IPS-11a (cell line): ENCODE measurements around the gene TRAF7.

Source experiments
- H3K4me3 ChIP-seq: one replicate; pipeline ENCODE4 v1.5.1; 2013; ENCODE audit warnings: low read depth, low read length, control low read depth

The TRAF7 gene

DNA sequence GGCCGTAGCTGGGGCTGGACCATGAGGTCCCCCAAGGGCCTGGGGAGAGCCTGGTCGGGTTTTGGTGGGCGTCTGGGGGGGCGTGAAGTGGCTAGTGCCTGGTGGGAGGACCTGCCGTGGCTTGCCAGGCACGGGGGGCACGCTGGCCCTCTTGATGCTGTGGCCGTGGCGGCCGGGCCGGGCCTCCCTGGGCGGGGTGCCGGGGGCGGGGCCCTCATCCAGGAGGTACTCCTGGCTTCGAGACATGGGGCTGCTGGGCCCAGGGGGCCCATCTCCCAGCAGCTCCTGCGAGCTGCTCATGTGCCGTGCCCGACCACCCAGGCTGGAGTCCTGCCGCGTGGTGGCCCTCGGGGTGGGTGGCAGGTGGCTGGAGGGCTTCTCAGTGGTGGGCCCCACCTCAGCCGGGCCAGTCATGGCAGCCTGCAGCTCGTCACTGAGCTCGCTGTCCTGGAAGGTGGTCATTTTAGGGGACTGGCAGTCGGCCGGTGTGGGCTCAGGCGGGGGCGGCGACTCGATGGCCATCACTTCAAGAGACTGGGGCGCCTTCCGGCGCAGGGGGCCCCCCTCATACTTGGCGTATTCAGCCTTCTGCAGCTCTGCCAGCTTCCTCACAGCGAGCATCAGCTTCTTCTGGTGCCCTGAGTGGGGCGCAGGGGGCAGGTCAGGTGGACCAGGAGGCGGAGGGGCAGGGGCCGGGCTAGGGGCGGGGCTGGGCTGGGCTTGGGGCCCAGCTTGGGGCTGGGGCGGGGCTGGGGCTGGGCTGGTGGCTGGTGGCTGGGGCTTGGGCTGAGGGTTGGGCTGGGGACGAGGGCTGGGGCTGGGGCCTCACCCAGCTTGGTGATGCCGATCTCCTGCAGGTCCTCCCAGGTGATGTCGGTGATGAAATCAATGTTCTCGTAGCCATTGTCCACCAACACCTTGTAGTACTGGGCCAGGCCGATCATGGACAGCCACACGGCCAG is 25.7 kb downstream of the TRAF7 start:
- H3K4me3 ChIP-seq: no peak overlapping the region

DNA sequence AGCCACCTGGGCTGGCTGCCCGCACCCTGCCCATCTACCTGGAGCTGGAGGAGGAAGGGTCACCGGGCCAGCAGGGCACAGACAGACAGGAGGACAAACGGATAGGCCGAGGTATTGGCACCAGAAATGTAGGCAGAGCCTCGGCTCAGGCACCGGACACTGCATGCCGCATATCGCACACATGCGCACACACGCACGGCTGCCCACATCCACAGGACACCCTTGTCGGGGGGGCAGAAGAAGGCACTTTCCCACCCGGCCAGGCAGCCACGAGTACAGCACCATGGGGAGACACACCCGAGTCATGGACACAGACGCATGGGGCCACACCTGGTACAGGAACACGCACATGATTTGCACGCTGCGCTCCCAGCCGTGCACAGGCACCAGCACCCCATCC is 26.4 kb downstream of the TRAF7 start:
- no peak overlapping the region for H3K4me3 ChIP-seq

- no peak overlapping the region for H3K4me3 ChIP-seq
These were observed 28.1 kb downstream of the TRAF7 start for GRCh38 chr16:2183671-2184070.

DNA sequence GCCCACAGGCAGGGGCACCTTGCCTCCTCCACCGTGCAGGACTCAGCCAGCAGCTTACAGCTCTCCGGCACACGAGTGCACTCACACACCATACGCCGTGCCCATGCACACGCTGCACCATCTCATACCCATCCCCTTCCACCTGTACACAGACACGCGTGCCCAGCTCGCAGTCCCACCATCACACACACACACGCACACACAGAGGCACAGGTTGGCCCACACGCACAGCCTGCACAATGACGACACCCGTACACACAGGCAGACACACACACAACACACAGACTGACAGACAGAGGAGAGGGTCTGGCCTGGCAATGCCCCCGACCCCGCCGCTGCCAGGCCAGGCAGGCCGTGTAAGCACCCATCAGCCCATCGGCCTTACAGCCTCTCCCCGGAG is 28.8 kb downstream of the TRAF7 start:
- no peak overlapping the region for H3K4me3 ChIP-seq

GRCh38 chr16:2184962-2185361 is 29.4 kb downstream of the TRAF7 start:
- H3K4me3 ChIP-seq: no peak overlapping the region

DNA sequence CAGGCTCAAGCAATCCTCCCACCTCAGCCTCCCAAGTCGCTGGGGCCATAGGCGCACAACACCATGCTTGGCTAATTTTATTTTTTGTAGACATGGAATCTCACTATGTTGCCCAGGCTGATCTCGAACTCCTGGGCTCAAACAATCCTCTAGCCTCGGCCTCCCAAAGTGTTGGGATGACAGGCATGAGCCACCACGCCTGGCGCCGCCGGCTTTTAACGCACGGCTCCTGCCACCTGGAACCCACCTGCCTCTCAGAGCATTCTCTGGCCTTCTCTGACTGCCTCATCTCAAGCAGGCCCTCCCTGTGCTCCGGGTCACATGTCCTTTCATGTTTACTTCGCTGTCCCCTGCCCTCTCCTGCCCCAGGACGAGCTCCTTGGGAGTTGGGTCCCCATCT is 30.5 kb downstream of the TRAF7 start:
- H3K4me3 ChIP-seq: no peak overlapping the region

DNA sequence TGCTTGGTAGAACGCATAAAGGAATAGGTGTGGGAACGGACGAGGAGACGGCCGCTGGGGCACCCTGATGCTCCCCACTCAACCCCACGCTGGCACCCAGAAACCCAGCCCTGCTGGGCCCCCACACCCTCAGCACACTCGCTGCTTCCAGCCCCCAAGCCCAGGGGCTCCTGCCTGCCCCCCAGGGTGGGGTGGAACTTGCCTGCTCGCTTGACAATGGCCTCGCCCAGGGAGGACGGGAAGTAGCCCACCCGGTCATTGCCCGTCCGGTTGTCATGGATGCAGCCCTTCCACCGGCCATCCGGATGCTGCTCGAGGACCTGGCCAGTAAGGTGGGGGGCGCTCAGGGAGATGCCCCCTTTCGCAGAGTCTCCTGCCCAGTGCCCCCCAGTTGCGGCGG is 30.9 kb downstream of the TRAF7 start:
- H3K4me3 ChIP-seq: no peak overlapping the region

- no peak overlapping the region for H3K4me3 ChIP-seq
These were observed 31.6 kb downstream of the TRAF7 start for GRCh38 chr16:2187212-2187611.

DNA sequence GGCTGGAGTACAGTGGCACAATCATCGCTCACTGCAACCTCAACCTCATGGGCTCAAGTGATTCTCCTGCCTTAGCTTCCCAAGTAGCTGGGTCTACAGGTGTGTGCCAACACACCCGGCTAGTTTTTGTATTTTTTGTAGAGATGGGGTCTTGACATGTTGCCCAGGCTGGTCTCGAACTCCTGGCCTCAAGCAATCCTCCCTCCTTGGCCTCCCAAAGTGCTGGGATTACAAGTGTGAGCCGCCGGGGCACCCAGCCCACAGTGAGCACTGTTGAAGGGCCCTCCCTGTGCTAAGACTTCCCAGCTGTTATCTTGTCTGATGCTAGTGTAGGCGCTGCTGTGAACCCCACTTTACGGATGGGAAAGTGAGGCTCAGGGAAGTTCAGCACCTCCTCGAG is 32.8 kb downstream of the TRAF7 start:
- H3K4me3 ChIP-seq: no peak overlapping the region

- no peak overlapping the region for H3K4me3 ChIP-seq
These were observed 33.8 kb downstream of the TRAF7 start for GRCh38 chr16:2189252-2189893.

DNA sequence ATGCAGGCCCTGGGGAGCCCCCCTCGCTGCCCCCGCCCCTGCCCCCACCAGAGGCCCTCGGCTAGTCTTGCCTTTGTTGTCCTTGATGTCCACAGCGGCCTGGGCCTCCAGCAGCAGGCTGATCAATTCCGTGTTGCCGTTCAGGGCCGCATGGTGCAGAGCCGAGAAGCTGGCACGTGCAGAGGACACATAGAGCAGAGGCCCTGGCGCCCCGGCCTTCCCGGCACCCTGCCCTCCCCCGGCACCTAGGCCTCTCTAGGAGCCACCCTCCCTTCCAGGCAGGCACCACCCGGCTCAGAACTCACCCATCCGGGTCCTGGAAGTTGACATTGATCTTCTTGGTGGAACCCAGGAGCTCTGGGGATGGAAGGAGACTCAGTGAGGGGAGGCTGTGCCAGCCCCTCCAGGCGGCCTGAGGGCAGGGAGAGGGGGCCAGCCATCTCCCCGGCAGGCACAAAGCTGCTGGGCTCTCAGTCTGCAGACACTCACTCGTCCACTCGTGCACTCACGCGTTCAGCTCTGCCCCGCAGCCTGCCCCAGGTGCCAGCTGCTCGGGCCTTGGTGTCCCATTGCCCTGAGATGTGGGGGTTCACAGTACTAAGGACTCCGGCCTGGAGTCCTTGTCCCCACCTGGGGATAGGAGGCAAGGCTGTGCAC is 34.5 kb downstream of the TRAF7 start:
- H3K4me3 ChIP-seq: no peak overlapping the region

DNA sequence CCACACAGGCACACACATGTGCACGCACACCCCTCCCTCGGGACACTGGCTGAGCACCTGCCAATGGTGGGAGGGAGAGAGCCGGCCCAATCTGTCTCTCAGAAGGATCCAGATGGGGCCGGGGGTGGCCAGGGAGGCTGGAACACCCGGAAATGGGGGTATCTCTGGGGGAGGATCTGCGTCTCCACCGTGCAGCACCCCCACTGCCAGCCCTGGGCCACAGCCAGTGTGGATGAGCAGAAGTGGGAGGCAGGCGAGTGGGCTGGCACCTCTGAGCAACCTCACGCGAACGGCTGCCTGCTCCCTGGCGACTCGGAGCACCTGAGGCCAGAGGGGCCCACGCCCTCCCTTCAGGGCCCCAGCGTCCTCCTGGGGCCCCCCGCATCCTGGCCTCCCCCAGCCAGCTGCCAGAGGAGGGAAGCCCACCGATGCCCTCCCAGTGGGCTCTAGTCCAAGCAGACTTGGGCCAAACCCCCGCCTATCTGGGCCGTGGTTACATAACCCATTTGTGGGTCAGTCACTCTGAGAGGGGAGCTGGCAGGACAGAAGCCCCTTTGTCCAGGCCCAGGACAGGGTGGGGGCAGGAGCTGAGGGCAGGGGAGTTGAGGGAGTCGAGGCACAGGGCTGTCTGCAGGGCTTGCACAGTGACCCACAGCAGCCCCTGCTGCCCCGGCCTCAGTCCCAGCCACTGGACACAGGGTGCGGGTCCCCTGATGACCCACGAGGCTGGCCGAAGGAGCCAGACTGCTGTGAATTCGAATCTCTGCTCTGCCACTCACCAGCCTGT is 35.3 kb downstream of the TRAF7 start:
- no peak overlapping the region for H3K4me3 ChIP-seq

- H3K4me3 ChIP-seq: no peak overlapping the region
These were observed 35.8 kb downstream of the TRAF7 start for GRCh38 chr16:2191446-2191706.

DNA sequence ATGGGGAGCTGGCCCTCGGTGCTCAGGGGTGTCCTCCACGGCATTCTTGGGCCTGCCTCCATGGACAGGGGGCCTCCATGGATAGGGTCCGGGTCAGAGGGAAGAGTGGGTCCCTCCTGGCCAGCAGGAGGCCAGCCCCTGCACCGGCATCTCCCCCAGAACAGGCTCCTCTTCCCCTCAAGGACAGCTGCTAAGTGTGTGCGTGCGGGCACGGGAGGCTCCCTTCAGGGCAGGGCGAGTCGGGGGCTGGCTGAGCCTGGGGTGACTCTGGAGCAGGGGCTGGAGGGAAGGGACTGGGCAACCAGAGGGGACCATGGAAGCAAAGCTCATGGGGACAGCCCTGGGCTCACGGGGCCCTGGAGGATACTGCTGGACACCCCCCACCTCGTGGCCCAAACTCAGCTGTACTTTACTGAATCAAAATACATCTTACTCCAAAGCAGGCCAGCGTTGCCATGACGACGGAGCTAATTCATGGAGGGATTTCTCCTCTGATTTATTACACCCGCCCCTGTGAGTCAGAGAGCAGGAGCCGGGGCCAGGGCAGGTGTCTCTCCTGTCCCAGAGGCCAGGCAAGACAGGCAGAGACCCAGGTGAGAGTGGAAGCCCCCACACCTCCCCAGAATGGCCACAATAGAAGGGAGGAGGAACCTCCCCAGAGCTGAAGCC is 38.7 kb downstream of the TRAF7 start:
- H3K4me3 ChIP-seq: no peak overlapping the region

DNA sequence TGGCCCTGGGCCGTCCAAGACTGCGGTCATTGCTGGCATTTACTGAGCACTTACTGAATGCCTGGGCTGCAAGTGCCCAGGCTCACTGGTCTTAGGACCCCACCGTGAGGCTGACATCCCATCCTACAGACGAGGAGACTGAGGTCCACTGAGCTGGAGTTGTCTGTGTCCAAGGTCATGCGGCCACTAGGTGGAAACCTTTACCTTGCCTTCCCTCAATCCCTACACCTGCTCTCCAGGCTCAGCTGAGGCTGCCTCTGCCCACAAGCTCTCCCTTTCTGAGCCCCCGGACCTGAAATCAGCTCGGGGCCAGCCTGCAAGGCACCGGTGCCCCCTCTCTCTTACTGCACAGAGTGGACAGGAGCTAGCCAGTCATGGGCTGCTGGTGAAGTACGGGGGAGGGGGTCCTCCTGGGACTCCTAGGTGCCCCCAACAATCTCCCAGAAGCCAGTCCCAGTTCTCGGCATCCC is 39.3 kb downstream of the TRAF7 start:
- H3K4me3 ChIP-seq: no peak overlapping the region

DNA sequence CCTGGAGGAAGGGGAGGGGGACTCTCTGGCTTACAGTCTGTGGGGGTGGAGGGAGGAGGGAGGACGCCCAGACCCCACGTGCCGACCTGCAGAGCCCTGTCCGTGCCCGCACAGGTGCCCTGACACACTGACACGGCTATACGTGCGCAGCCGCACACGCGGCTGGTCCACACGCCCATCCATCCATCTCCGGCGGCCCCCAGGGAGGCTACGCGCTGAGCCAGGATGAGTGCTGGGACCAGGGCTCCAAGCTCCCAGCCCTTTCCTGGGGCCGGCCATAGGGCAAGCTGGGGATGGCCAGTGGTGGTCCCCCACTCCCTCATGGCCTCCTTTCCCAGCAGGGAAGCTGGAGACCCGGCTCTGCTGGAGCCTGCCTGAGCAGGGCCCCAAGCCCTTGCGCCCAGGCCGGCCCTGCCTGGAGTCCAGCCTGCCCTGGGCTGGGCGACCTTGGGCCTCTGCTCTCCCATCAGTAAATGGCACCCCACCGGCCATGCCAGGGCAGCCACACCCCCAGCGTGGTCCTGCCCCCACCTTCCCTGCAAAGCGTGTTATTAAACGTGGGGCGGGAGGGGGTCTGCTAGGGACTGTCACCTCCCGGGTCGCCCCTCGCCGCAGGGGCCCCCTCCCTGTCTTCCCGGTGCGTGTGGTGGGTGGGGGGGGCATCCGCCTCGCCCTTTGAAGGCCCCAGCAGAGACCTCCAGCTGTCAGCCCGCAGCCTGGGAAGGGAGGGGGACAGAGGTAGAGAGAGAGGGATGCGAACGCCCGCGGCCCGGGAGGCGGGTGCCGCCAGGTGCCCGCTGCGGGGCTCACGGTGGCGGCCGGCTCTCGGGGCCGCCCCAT is 40.0 kb downstream of the TRAF7 start:
- H3K4me3 ChIP-seq: peak overlapping the region; percentile 30

- peak within 1 kb of the TSS; percentile 37 for H3K4me3 ChIP-seq
These were observed 40.8 kb downstream of the TRAF7 start, which contains the start of gene CASKIN1 for GRCh38 chr16:2196162-2196980. TSS of gene CASKIN1 (minus strand) at chr16:2196605. CDS start at chr16:2196432, 173 bp downstream.

GRCh38 chr16:2196981-2197511 is 41.5 kb downstream of the TRAF7 start:
- peak overlapping the region; percentile 37 for H3K4me3 ChIP-seq
